ENCODE data around the gene FLNB.

The FLNB gene

DNA sequence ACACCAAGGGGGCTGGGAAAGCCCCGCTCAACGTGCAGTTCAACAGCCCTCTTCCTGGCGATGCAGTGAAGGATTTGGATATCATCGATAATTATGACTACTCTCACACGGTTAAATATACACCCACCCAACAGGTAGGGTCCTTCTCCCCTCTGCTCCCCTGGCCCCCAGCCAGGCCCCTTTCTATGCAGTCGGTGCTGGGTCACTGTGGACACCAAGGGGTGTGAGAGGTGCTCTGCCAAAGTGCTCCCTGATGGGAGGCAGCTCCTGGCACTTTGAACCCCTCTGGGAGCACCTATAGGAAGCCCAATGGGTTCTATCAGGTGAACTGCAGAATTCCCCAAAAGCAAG, 103.9 kb downstream of the FLNB start:
- DNase-seq = no peak

DNA sequence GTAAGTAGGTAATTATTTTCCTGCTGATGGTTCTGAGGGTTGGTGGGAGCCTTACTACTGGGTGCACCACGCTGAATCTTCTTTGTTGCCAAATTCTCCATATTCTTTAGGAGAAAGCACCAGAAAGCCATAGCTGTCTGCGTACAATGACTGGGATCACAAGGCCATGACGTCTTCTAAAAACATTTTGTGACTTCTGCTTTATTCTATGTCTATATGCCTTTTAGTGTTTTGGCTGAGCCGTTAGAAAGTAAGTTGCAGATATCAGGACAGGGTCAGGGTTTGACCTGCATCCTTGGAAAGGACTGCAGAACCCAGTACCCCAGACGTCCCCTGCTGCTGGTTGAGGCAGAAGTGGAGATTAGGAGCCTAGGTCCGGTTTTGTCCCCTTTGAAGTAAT, 107.0 kb downstream of the FLNB start:
- DNase-seq = no peak

DNA sequence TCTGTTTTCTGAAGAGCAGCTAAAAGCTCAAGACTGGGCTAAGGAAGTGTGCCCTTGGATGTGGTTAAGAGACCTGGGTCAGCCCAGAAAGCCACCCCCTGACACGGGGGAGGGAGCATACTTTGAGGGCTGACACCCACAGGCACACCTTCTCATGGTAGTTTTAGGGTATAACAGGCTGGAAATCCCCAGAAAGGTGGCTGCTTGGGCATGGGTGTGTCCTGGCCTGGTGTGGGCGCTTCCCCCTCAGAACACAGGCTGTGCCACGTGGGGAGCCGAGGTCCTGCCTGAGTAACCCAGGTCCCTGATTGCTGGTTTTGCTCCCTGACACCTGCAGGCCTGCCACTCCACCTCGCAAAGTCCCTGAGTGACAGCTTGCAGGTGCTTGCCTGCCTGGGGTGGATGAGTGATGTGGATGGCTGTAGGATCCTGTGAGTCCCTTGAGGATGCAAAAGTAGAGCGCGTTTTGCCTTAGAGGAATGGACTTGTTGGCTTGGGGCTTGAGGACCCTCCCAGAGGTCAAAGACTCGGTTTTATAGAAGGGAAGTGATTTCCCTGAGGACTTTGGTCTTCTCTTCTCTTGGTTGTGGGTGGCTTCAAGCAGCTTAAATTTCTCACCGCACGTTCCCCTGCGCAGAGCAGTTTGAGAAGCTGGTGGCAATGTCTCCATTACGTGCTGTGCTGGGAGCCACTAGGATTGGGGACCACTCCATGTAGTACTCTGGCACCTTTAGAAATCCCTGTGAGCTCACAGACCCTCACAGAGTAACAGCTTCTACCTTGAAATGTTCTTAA, 108.1 kb downstream of the FLNB start:
- DNase-seq = peak; percentile 76

DNA sequence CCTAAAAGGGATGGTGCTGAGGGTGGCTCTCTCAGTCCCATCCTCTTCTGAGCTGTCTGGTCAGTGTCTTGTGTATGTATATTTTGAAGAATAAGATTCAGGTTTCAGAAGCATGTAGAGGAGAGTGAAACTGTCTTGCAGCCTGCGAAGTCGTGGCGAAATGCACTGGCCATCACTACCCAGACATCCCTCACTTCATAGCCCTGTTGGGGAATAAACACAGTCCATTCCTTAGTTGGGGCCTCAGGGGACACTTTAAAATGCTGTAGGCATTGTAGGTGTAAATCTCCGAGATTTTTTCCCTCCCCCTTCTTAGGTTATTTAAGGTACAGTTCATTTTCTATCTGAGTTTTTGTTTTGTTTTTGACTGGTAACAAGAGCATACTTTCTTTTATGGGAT, 108.8 kb downstream of the FLNB start:
- DNase-seq = no peak

DNA sequence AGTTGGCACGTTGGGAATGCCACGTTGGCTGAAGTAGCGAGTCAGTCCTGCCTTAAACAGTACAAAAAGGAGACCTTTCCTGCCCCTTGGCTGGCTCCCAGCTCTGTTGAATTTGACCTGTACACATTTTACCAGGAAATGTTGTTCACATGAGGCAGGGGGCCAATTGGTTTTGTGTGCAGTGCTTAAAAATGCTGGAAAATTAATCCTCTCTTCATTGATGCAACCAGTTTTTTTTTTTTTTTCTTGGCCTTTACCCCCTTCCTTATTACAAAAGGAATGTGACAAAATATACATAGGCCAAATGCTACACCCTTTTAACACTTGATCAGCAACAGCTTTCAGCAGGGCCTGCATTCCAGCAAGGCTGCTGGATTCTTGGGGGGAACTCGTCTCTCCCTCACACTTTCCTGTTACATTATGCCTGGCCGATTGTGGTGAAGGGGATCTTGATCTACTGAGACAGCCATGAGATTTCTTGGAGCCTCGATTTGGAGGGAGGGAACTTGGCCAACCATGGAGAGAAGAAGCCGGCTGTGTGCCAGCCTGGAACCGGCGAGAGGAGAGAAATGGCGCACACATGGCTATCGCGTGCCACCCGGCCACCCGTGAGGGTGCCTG, 109.4 kb downstream of the FLNB start:
- no peak for DNase-seq

DNA sequence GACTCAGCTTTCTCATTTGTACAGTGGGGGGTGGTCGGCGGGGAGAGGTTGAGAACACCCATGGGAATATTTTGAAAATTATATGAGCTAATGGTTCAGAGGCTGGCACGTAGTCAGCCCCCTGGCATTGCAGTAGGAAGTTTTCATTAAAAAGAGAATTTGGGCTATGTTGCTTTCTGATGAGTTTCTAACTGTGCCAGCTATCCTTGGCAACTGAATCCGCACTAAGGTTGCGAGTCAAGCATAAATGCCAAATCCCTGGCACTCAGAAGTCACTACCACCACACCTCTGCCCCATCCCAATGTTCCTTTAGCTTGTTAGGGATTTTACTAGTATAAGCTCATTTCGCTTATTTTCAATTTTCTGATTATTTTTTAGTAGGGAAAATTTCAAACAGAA, 111.0 kb downstream of the FLNB start:
- no peak for DNase-seq

DNA sequence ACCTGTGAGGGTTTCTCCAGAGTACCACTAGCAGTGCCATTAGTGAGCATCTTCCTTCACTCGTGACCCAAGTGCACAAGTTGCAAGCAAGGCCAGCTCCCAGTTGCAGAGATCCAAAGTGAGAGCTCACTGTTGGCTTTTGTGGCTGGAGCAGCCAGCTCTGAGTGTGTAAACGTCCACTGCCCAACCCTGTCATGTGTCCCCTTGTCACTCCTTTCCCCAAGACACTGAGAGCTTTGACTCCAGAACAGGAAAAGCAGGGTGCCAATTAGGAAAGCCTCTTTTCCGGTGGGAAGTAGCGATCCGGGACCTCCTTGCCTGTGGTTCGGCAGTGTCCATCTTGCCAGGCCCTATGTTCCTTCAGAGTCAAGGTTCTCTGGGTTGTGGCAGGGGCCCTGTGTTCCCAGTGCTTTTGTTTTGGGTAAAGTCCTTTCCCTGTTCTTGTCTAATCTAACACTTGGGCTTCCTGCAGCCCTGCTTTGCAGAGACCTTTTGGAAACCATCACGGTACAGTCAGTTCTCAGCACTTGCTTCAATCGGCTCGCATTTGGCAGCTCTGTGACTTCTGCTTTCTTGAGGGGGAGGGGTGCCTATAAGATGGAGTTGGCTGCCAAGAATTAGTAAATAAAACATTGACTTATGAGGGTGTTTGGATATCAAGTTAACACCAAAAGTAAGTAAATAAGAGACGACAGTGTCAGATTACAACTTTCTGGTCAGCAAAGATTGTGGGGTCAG, 112.0 kb downstream of the FLNB start:
- DNase-seq = no peak

DNA sequence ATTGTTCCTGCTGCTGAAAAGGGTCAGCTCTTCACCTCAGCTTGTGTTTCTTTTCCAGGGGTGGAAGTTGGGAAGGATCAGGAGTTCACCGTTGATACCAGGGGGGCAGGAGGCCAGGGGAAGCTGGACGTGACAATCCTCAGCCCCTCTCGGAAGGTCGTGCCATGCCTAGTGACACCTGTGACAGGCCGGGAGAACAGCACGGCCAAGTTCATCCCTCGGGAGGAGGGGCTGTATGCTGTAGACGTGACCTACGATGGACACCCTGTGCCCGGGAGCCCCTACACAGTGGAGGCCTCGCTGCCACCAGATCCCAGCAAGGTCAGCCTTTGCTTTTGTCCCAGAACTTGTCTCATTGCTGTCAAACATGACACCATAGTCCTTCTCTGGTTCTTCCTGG, 113.0 kb downstream of the FLNB start:
- no peak for DNase-seq

DNA sequence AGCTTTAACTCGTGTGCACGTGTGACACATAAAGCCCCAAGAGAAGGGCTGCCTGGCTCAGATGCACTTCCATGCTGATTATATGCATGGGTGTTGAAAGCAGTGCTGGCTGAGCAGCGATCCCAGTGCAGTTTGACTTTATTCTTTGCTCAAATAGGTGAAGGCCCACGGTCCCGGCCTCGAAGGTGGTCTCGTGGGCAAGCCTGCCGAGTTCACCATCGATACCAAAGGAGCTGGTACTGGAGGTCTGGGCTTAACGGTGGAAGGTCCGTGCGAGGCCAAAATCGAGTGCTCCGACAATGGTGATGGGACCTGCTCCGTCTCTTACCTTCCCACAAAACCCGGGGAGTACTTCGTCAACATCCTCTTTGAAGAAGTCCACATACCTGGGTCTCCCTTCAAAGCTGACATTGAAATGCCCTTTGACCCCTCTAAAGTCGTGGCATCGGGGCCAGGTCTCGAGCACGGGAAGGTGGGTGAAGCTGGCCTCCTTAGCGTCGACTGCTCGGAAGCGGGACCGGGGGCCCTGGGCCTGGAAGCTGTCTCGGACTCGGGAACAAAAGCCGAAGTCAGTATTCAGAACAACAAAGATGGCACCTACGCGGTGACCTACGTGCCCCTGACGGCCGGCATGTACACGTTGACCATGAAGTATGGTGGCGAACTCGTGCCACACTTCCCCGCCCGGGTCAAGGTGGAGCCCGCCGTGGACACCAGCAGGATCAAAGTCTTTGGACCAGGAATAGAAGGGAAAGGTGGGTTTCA, 114.9 kb downstream of the FLNB start:
- DNase-seq = no peak

DNA sequence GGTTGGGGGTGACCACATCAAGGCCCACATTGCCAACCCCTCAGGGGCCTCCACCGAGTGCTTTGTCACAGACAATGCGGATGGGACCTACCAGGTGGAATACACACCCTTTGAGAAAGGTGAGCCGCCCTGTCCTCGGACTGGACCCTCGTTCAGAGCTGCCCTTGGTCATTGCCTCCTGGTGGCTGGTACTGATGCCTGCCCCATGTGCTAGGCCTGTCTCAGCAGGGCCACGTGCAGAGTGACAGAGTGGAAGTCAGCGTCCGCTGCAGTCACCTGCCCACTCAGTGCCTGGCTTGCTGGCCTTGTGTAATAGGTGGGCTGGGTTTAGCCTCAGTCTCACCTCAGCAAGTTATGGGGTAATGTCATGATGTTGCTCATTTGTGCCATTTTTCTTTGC, 116.2 kb downstream of the FLNB start:
- no peak for DNase-seq

DNA sequence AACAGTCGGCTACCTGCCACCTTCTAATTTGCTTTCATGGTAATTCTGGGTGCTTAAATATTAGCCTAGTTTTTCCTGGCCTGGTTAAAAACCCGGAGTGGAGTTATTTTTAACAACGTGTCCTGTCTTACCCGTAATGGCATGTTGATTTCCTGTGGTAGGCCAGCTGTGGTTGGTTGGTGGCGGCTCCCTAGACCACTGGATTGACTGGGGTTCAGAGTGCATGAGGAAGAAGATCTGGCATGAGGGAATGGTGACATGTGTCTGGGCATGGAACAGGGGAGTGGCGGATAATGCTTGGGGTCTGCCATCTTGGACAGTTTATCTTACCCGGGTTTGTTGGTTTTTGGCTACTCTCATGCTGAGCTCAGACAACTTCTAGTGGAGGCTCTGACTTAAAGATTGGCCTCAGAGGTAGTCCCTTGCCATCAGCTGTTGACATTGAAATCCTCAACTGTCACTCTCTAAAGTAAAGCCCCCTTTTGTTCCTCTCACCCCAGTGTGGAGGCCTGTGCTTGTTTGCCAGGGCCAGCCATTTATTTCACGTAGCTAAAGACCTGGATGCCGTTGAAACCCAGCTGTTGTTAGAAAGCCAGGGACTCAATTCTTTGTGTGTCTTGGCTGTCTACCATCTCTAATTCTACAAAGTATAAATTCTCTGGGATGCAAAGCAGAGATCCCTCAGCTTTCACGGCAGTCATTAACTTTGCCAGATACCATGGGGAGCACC, 121.0 kb downstream of the FLNB start:
- DNase-seq = no peak

DNA sequence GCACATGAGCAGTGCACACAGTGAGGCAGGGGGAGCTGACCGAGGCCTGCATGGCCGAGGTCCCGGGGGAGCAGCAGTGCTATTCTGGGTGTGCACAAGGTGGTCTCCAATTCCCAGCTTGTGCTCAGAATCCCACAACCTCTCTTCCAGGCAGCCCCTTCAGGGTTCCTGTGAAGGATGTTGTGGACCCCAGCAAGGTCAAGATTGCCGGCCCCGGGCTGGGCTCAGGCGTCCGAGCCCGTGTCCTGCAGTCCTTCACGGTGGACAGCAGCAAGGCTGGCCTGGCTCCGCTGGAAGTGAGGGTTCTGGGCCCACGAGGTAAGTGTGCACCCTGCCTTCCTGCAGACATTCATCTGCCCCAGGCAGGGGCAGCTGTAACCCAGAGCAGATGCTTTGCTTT, 122.4 kb downstream of the FLNB start:
- DNase-seq = no peak

DNA sequence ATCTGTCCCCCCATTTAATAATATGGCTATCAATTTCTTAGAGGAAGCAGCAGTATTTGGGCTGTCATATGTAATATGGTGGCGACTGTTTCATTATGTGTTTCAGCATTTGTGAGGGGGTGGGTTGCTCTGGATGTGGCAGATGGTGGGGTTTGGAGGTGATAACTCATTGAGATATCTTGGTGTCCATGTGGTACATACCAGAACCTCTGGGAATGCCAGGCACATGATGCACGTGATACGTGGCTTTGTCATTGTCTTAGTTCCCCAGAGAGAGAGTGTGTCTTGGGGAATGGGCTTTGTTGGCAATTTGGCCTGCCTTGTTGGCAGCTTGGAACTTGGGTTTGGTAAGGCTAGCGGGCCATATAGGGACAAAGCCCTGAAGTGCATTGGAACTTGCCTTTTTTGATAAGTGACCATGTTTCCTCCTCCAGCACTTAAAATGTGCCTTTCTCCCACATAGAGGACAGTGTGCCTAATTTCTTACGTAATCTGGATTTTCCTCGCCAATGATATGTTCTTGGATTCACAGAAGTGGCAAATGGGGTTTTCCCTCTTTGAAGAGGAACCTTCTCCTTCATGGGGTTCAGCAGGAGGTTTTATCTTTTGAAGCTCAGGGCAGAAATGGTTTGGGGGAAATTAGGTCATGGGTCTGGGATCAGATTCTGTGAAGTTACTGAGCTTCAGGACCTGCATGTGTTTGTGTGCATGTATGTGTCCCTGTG, 123.0 kb downstream of the FLNB start:
- no peak for DNase-seq

DNA sequence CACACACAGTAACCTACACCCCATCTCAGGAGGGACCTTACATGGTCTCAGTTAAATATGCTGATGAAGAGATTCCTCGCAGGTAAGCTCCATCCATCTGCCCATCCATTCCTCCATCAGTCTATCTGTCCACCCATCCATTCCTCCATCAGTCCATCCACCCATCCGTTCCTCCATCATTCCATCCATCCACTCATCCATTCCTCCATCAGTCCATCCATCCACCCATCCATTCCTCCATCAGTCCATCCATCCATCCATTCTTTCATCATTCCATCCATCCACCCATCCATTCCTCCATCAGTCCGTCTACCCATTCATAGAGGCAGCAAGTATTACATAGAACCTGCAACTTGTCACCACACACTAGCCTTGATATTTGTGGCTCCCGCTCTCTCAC, 124.6 kb downstream of the FLNB start:
- DNase-seq = no peak

DNA sequence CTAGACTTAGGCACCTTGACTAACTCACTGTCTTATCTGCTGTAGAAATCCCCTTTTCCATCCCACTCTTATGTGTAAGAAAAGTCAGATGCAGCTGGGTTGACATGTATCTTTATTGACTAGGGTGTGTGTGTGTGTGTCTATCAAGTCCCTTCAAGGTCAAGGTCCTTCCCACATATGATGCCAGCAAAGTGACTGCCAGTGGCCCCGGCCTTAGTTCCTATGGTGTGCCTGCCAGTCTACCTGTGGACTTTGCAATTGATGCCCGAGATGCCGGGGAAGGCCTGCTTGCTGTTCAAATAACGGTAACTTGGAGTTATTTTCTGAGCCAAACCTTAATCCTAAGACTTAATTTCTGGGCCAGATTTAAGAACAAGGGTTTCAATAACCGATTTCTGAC, 126.2 kb downstream of the FLNB start:
- no peak for DNase-seq

DNA sequence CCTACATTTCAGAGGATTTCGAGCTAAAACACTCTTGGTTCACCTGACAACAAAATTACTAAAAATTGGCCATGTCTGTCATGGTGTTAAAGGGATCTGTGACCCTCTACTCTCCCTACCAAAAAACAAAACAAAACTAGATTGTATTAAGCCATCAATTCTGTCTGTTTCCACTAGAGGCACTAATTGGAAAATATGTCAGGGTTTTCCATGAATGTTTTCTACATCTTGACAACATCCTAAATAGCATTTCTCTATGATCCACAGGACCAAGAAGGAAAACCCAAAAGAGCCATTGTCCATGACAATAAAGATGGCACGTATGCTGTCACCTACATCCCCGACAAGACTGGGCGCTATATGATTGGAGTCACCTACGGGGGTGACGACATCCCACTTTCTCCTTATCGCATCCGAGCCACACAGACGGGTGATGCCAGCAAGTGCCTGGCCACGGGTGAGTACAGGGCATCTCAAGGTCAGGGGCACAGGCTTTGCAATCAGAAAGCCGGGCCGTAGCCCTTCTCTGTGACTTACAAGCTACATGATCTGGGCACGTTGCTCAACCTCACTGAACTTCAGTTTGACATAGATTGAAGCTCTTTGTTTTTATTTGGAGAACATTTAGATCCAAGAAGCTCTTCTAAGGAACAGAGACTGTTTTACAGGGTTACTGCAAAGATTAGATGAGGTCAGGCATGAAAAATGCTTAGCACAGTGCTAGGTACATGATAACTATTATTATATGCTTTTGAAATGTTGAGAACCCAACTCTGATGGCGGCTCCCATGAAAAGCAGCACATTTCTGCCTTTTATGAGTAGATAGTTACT, 127.7 kb downstream of the FLNB start:
- no peak for DNase-seq

DNA sequence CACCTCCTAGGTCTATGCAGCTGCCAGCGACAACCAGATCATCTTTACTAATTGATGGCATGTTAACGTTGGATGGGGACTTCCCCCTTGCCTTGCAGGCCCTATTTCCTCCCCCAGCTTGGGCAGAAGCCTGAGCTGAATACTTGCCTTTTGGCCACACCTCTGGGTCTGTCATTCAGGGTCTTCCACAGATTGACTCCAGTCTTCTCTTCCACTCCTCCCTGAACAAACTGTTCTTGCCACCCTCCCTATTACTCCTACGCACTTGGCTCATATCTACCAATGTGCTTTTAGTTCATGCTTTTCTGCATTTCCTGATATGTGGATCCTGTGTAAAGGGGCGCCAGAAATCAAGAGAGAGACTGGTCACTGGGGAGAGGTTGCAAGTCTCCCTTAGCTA, 129.1 kb downstream of the FLNB start:
- DNase-seq = no peak

DNA sequence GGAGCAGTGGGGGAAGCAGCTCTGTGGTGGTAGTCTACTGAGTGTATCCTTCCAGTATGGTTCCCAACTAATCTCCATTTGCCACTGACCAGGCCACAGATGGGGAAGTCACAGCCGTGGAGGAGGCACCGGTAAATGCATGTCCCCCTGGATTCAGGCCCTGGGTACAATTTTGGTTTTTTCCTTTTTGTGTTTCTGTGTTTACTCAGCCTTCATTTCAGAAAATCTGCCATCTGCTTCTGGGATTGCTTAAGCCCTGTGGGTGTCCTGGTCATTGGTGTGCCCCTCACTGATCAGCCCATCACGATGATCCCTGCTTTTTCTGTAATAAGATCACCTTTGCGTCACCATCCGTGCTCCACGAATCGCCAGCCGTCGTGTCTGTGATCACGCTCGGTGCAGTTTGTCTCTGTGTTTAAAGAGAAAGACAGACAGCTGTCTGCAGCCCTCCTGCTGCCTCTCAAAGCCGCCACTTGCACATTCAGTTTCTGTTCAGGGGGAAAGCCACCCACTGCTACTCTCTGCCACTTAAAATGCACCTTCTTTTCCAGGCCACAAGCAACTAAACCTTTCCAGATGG, 133.6 kb downstream of the FLNB start:
- DNase-seq = no peak

DNA sequence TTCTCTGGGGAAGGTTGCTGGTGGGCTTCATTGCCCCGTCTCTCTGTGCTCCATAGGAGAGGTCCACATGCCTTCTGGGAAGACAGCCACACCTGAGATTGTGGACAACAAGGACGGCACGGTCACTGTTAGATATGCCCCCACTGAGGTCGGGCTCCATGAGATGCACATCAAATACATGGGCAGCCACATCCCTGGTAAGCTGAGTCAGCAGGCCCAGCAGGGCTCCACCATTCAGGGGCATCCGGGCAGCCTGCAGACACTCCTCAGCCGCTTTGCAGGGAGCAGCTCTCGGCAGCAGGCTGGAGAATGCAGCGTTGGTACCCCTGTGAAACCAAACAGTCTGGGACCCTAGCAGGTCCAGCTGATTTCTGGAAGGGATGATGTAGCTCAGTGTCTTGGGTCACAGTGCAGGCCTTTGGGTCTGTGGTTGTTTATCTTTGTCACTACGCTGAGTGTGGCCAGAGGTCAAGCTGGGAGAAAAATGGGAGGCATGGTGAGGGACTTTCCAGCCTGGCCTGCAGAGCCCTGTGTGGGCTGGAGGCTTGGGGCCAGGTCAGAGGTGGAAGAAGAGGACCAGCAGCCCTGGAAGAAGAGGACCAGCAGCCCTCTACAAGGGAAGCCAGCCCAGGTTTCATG, 135.3 kb downstream of the FLNB start:
- DNase-seq = no peak
